ENCODE results near the gene TIMM50. TPM values are rescaled to one million over a fixed set of nuclear protein-coding genes. Genes with fewer than 3 reads are reported as not detected.
A peak's percentile ranks its signal among the peaks of the same experiment; 100 is the strongest.

The TIMM50 gene
- total and polyA plus RNA-seq, 2 of the 13 experiments (the other 11 are each of a cell fraction or from before 2014, with no cell fraction given) = 91.1 to 92.5 TPM

DNA sequence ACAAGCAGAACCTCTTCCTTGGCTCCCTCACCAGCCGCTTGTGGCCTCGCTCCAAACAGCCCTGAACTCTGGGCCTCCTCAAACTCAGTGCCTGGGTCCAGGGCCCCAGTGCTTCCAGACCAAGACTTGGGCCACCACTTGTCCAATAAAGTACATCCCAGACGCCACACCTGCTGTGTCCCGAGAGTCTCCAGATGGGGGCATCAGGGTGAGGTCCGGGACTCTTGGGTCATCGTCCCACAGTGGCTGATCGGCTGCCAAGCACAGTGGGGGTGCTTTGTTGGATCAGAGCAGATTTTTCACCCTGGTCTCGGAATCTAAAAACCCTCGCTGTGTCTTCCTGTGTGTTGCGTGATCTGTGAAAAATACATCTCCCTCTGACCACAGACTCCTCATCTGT, 9.1 kb downstream of the TIMM50 start:
- H2AFZ ChIP-seq (ENCODE audit: low read length) = no peak overlapping the region
- no peaks in the 10 kb centered on the region for H3K4me1 ChIP-seq (ENCODE audit: insufficient read depth, low read length)
- no peak for FAIRE-seq
- H3K79me2 ChIP-seq (ENCODE audit: insufficient read depth, low read length) = no peaks in the 10 kb centered on the region
- no peak overlapping the region for H3K27ac ChIP-seq (ENCODE audit: extremely low read length, insufficient read depth, low read length)
- CTCF ChIA-PET (ENCODE audit: low intra/inter-chr PET ratio, low total read pairs) = no interaction called here
- BruUV-seq (replicated peaks) = no TSS peak
- DNase-seq (ENCODE audit: low spot score) = no peak
- intact Hi-C loops (cut with micrococcal nuclease; ENCODE audit: unreplicated experiment) (no loop called here), in situ Hi-C loops (cut with HindIII; ENCODE audit: extremely low pct_ligation_motif_present, low pct_unique_long_range_greater_than_20kb) (no loop called here)
- H3K36me3 ChIP-seq (replicated peaks in 1 of 2; ENCODE audit: control insufficient read depth in 1 of 2, insufficient read depth in 2 of 2, low read length in 2 of 2) = peaks cover 22 to 44% of the 10 kb centered on the region in 2 experiments
- H3K9ac ChIP-seq (ENCODE audit: insufficient read depth, low read depth, low read length) = no peak overlapping the region
- no peaks in the 10 kb centered on the region for H3K27me3 ChIP-seq (ENCODE audit: control insufficient read depth in 1 of 2, insufficient read depth in 2 of 2, low read length in 2 of 2)
- H4K20me1 ChIP-seq (ENCODE audit: insufficient read depth, low read length) = no peaks in the 10 kb centered on the region
- POLR2A ChIA-PET = no interaction called here
- peak; percentile 20; the same call in 1 of the 3 replicates for ATAC-seq
- H3K4me3 ChIP-seq (replicated peaks in 1 of 3; ENCODE audit: insufficient read depth in 1 of 3, low read depth in 2 of 3, low read length in 3 of 3) = no peak overlapping the region
- no peak for TF ChIP-seq JARID2 (CRISPR knock-in tag; IDR thresholded peaks at IDR 0.05; ENCODE audit: insufficient replicate concordance)
- TF ChIP-seq, protein P1, sequence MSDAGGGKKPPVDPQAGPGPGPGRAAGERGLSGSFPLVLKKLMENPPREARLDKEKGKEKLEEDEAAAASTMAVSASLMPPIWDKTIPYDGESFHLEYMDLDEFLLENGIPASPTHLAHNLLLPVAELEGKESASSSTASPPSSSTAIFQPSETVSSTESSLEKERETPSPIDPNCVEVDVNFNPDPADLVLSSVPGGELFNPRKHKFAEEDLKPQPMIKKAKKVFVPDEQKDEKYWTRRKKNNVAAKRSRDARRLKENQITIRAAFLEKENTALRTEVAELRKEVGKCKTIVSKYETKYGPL (CRISPR knock-in tag; IDR thresholded peaks at IDR 0.05) = no peak
- TF ChIP-seq MAF1 (CRISPR knock-in tag; IDR thresholded peaks at IDR 0.05; ENCODE audit: borderline replicate concordance) = no peak
- TF ChIP-seq ZNF773 (CRISPR knock-in tag; IDR thresholded peaks at IDR 0.05; ENCODE audit: borderline replicate concordance) = no peak
- TF ChIP-seq SSRP1 (CRISPR knock-in tag; IDR thresholded peaks at IDR 0.05) = no peak
- TF ChIP-seq, protein P2, sequence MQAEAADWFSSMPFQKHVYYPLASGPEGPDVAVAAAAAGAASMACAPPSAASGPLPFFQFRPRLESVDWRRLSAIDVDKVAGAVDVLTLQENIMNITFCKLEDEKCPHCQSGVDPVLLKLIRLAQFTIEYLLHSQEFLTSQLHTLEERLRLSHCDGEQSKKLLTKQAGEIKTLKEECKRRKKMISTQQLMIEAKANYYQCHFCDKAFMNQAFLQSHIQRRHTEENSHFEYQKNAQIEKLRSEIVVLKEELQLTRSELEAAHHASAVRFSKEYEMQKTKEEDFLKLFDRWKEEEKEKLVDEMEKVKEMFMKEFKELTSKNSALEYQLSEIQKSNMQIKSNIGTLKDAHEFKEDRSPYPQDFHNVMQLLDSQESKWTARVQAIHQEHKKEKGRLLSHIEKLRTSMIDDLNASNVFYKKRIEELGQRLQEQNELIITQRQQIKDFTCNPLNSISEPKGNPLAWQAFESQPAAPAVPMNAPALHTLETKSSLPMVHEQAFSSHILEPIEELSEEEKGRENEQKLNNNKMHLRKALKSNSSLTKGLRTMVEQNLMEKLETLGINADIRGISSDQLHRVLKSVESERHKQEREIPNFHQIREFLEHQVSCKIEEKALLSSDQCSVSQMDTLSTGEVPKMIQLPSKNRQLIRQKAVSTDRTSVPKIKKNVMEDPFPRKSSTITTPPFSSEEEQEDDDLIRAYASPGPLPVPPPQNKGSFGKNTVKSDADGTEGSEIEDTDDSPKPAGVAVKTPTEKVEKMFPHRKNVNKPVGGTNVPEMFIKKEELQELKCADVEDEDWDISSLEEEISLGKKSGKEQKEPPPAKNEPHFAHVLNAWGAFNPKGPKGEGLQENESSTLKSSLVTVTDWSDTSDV (CRISPR knock-in tag; IDR thresholded peaks at IDR 0.05) = no peak
- TF ChIP-seq, protein P3, sequence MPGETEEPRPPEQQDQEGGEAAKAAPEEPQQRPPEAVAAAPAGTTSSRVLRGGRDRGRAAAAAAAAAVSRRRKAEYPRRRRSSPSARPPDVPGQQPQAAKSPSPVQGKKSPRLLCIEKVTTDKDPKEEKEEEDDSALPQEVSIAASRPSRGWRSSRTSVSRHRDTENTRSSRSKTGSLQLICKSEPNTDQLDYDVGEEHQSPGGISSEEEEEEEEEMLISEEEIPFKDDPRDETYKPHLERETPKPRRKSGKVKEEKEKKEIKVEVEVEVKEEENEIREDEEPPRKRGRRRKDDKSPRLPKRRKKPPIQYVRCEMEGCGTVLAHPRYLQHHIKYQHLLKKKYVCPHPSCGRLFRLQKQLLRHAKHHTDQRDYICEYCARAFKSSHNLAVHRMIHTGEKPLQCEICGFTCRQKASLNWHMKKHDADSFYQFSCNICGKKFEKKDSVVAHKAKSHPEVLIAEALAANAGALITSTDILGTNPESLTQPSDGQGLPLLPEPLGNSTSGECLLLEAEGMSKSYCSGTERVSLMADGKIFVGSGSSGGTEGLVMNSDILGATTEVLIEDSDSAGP (CRISPR knock-in tag; IDR thresholded peaks at IDR 0.05; ENCODE audit: borderline replicate concordance) = no peak
- no peak for TF ChIP-seq PAWR (CRISPR knock-in tag; IDR thresholded peaks at IDR 0.05; ENCODE audit: borderline replicate concordance)
- TF ChIP-seq FLYWCH1 (CRISPR knock-in tag; IDR thresholded peaks at IDR 0.05) = no peak
- no peak for TF ChIP-seq RXRB (CRISPR knock-in tag; IDR thresholded peaks at IDR 0.05; ENCODE audit: borderline replicate concordance)
- no peak for TF ChIP-seq SMC3 (IDR thresholded peaks at IDR 0.05; ENCODE audit: low read length)
- TF ChIP-seq MBNL3 (CRISPR knock-in tag; conservative IDR thresholded peaks at IDR 0.05) = no peak
- no peak for TF ChIP-seq ZNF33A (CRISPR knock-in tag; IDR thresholded peaks at IDR 0.05; ENCODE audit: borderline replicate concordance)
- TF ChIP-seq ZNF256 (CRISPR knock-in tag; conservative IDR thresholded peaks at IDR 0.05) = no peak
- no peak for TF ChIP-seq ZNF788 (CRISPR knock-in tag; IDR thresholded peaks at IDR 0.05; ENCODE audit: borderline replicate concordance)
- no peaks in the 10 kb centered on the region for H3K9me3 ChIP-seq (ENCODE audit: low read length)
- WGBS (ENCODE audit: low lambda C conversion rate) = 97% methylated on average over 8 of the region's 10 CpGs
- no peak overlapping the region for H3K4me2 ChIP-seq (ENCODE audit: low read depth, low read length)

Measured in HepG2 (cell line).